Measurements from ENCODE around the gene TOPBP1. TPM values are rescaled to one million over a fixed set of nuclear protein-coding genes. Genes with fewer than 3 reads are reported as not detected.

Gene TOPBP1
- total and polyA plus RNA-seq, 2 of the 4 experiments (the other 2 are of a cell fraction), result 19.5 to 50.5 TPM

GRCh38 chr3:133669949-133670524 lies 8.3 kb upstream of the TOPBP1 start:
- peaks cover 3% of the 10 kb centered on the region for H3K4me1 ChIP-seq (ENCODE audit: control insufficient read depth, insufficient read depth, low read length)
- ATAC-seq (ENCODE audit: low read depth), result no peak
- no peak overlapping the region for H2BK20ac ChIP-seq (ENCODE audit: low read depth, low read length)
- H3K27me3 ChIP-seq (ENCODE audit: control insufficient read depth, insufficient read depth, low read length), result peaks cover 21% of the 10 kb centered on the region
- H3K36me3 ChIP-seq (ENCODE audit: control insufficient read depth, insufficient read depth, low read length), result no peaks in the 10 kb centered on the region
- no peak overlapping the region for H4K5ac ChIP-seq (ENCODE audit: low read depth, low read length)
- no peak overlapping the region for H3K23ac ChIP-seq (ENCODE audit: low read depth, low read length)
- 57% methylated on average over 1 of the region's 4 CpGs; no CpG with 5 or more reads in 1 of the 2 experiments for WGBS, 2 experiments (ENCODE audit: extremely low coverage in 2 of 2, insufficient read length in 1 of 2)
- no peak overlapping the region for H2BK5ac ChIP-seq (ENCODE audit: low read depth, low read length, poor library complexity, severe bottlenecking)
- H3K4me2 ChIP-seq (ENCODE audit: low read depth, low read length), result no peak overlapping the region
- no peak overlapping the region for H3K56ac ChIP-seq (ENCODE audit: extremely low read depth, insufficient read depth, low read length)
- TF ChIP-seq MAFK (IDR thresholded peaks at IDR 0.05; ENCODE audit: low read depth, low read length), result no peak
- TF ChIP-seq, protein P1, sequence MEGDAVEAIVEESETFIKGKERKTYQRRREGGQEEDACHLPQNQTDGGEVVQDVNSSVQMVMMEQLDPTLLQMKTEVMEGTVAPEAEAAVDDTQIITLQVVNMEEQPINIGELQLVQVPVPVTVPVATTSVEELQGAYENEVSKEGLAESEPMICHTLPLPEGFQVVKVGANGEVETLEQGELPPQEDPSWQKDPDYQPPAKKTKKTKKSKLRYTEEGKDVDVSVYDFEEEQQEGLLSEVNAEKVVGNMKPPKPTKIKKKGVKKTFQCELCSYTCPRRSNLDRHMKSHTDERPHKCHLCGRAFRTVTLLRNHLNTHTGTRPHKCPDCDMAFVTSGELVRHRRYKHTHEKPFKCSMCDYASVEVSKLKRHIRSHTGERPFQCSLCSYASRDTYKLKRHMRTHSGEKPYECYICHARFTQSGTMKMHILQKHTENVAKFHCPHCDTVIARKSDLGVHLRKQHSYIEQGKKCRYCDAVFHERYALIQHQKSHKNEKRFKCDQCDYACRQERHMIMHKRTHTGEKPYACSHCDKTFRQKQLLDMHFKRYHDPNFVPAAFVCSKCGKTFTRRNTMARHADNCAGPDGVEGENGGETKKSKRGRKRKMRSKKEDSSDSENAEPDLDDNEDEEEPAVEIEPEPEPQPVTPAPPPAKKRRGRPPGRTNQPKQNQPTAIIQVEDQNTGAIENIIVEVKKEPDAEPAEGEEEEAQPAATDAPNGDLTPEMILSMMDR (conservative IDR thresholded peaks at IDR 0.05; ENCODE audit: low read depth, low read length), result no peak
- no peak for TF ChIP-seq RAD21 (IDR thresholded peaks at IDR 0.05; ENCODE audit: low read length)
- no peak for TF ChIP-seq POLR2A (IDR thresholded peaks at IDR 0.05; ENCODE audit: low read depth, low read length)
- TF ChIP-seq NFE2L2 (IDR thresholded peaks at IDR 0.05; ENCODE audit: low read depth, low read length), result no peak
- TF ChIP-seq FOS (IDR thresholded peaks at IDR 0.05; ENCODE audit: low read depth, low read length), result no peak
- TF ChIP-seq CHD1 (IDR thresholded peaks at IDR 0.05; ENCODE audit: low read depth, low read length), result no peak
- TF ChIP-seq SMC3 (IDR thresholded peaks at IDR 0.05; ENCODE audit: low read depth, low read length), result no peak
- TF ChIP-seq ELK1 (IDR thresholded peaks at IDR 0.05; ENCODE audit: borderline replicate concordance, low read depth, low read length), result no peak
- TF ChIP-seq BHLHE40 (IDR thresholded peaks at IDR 0.05; ENCODE audit: low read depth, low read length), result no peak
- TF ChIP-seq, protein P2, sequence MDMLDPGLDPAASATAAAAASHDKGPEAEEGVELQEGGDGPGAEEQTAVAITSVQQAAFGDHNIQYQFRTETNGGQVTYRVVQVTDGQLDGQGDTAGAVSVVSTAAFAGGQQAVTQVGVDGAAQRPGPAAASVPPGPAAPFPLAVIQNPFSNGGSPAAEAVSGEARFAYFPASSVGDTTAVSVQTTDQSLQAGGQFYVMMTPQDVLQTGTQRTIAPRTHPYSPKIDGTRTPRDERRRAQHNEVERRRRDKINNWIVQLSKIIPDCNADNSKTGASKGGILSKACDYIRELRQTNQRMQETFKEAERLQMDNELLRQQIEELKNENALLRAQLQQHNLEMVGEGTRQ (IDR thresholded peaks at IDR 0.05; ENCODE audit: low read depth, low read length), result no peak
- no peak for TF ChIP-seq CEBPB (IDR thresholded peaks at IDR 0.05; ENCODE audit: low read depth, low read length)
- TF ChIP-seq RCOR1 (IDR thresholded peaks at IDR 0.05; ENCODE audit: insufficient replicate concordance, low read length), result no peak
- no peak overlapping the region for H3K4ac ChIP-seq (ENCODE audit: low read depth, low read length)
- dilution Hi-C loops (cut with HindIII; ENCODE audit: low sequenced_read_pairs, unreplicated experiment) (no loop called here), intact Hi-C loops (cut with micrococcal nuclease) (no loop called here), in situ Hi-C loops (cut with MboI; ENCODE audit: low sequenced_read_pairs) (no loop called here)
- H3K79me1 ChIP-seq (ENCODE audit: low read depth in 1 of 2, low read length in 2 of 2), result no peaks in the 10 kb centered on the region
- H2BK120ac ChIP-seq (ENCODE audit: low read depth, low read length), result no peak overlapping the region
- H2AFZ ChIP-seq (replicated peaks; ENCODE audit: low read length, poor library complexity), result no peak overlapping the region
- no peak overlapping the region for H4K91ac ChIP-seq (ENCODE audit: insufficient read depth, low read depth, low read length)
- H3K18ac ChIP-seq (ENCODE audit: low read depth, low read length), result no peak overlapping the region
- H2AK5ac ChIP-seq (ENCODE audit: low read depth, low read length), result no peak overlapping the region
- H4K8ac ChIP-seq (ENCODE audit: low read depth in 2 of 2, low read length in 2 of 2), result no peak overlapping the region
- no peak for DNase-seq
- no peak overlapping the region for H3K14ac ChIP-seq (replicated peaks; ENCODE audit: low read depth, low read length)
- POLR2A ChIA-PET (ENCODE audit: unreplicated experiment), result no interaction called here
- BruUV-seq (replicated peaks), result no TSS peak
- H3K9me1 ChIP-seq (ENCODE audit: insufficient read depth, low read length), result no peaks in the 10 kb centered on the region
- H4K20me1 ChIP-seq (ENCODE audit: insufficient read depth, low read length), result no peaks in the 10 kb centered on the region
- CTCF ChIA-PET, result interaction anchor here (0.6 kb wide), 1 partner anchor 133 kb away, joined by 3 read pairs; no protein-coding TSS in a partner anchor
- no peak overlapping the region for H2BK15ac ChIP-seq (ENCODE audit: low read depth, low read length)
- H3K9ac ChIP-seq (ENCODE audit: low read depth, low read length), result no peak overlapping the region
- no peak overlapping the region for H3K27ac ChIP-seq (ENCODE audit: insufficient read depth, low read length)
- no peak overlapping the region for H3K4me3 ChIP-seq (ENCODE audit: insufficient read depth, low read depth, low read length)
- H3K9me3 ChIP-seq (ENCODE audit: control insufficient read depth, insufficient read depth, low read length), result no peaks in the 10 kb centered on the region
- no peak overlapping the region for H2AK9ac ChIP-seq (replicated peaks; ENCODE audit: low read depth, low read length, poor library complexity)
